NCI-H446 (cell line): ENCODE measurements around the gene TBX3.
"Not testable (repeated sequence)": the region's sequence is repeated elsewhere in the genome, so short reads cannot be mapped to it uniquely, and the experiment has no call there.

ENCODE experiments used
- DNase-seq, 2 experiments: peaks; one replicate each; lab custom pipeline; 2025; lab: John Stamatoyannopoulos, UW

The TBX3 gene

GRCh38 chr12:114684098-114684869 lies at the start of gene TBX3:
TSS of gene TBX3 (minus strand) at chr12:114684175. CDS start at chr12:114683200, 975 bp downstream.
- no peak for DNase-seq

DNA sequence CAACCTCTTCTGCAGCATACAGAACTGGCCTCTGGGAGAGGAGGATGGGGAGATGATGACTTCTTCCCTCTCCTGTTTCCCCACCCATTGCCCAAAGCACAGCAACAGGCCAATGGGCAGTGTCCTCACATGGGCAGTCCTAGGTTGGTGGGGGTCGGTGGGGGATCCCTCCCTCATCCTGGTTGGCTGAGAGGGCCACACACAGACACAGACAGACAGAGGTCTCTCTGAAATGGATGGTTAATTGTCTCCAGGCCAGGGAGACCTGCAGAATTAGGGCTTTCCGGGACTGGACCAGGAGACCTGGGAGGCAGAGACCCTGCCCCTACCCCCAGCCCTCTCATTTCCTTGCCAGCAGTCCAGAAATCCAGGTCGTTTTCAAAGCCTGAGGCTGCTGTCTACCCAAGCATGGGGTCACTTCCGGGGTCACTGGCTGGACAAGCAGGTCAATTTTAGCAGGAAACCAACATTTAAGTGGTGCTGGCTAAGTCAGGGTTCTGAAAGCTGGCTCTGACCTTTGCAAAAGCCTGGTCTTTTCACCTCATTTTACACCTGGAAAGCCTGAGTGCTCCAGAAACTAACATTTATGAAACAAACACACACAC lies 48.6 kb upstream of the TBX3 start:
- DNase-seq, result no peak

DNA sequence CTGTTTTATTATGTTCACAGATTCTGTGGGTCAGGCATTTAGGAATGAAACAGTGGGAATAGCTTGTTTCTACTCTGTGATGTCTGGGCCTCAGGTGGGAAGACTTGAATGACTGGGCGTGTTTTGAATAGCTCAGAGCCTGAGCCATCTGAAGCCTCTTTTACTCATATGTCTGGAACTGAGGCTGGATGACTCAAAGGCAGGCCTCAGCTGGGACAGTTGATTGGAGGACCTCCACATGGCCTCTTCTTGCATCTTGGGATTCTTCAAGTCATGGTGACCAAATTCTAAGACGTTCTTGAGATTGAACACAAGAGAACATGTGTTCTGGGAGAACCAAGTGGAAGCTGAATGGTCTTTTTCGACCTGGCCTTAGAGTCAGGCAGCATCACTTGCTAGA lies 45.8 kb upstream of the TBX3 start:
- no peak for DNase-seq

DNA sequence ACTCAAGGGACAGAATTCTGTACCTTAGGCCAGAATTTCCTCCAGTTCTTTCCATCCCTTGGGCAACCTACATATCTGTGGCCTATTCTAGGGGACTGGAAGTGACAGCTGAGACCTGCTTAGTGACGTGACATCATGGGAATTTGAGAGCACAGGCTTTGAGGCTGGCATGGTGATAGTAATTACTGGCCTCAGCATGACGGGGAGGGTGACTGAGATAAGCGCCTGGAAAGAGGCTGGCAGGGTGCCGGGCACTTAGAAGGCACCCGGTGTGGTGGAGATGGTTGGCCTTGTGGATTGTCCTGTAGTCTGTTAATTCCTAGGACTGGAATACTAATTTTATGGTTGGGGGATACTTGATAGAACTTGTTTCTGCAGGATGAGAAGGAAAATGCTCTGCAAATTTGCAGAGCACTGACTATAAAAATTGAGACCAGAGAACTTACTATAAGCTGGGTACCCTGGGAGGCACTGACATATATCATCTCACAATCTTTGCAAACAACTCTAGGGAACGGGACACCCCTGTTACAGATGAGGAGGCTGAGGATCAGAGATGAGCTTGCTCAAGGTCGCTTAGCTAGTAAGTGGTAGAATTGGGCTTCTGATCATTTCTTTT lies 42.2 kb upstream of the TBX3 start:
- no peak for DNase-seq

GRCh38 chr12:114722176-114722575 lies 38.2 kb upstream of the TBX3 start:
- DNase-seq, result not testable (repeated sequence)

DNA sequence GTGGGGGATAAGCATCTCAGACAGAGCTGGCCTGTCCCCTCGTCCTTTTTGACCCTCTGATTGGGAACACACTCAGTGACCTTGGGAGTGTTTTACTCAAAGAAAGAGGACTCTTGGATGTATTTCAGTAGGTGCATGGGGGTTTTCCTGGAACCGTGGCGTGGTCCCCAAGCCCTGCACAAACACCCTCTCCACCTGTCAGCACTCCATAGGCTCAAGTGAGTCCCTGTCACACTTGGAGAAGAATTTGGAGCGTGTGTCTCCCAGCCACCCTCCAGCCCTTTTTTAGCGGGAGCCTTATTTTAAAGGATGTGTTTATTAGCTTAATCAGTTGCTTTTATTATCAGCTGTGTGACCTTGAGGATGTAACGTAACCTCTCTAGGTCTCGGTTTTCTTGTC lies 37.3 kb upstream of the TBX3 start:
- DNase-seq, result no peak

DNA sequence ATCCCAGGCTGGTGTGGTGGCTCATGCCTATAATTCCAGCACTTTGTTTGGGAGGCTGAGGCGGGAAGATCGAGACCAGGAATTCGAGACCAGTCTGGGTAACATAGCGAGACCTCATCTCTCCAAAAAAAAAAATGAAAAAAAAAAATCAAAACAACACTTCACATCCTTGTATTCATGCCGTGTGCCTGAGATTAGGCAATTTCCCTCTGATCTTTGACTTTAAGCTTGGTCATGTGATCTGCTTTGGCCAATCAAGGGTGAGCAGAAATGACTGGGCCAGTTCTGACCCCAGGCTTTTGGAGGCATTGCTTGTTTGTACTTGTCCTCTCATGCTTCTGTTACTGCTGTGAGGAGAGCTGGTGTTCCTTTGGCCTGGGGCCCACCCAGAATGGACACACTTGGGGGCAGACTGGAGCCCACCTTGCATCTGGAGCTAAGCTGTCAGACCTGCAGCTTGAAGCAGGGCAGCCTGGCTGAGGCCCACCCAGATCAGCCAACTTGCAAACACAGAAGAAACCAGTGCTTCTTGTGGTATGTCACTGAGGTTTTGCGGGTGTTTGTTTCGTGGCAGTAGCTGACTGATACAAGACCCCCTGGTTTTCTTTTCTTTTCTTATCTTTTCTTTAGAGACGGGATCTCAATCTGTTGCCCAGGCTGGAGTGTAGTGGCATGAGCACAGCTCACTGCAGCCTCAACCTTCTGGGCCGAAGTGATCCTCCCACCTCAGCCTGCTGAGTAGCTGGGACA lies 29.7 kb upstream of the TBX3 start:
- no peak for DNase-seq

GRCh38 chr12:114711689-114712152 lies 27.7 kb upstream of the TBX3 start:
- DNase-seq, result no peak

DNA sequence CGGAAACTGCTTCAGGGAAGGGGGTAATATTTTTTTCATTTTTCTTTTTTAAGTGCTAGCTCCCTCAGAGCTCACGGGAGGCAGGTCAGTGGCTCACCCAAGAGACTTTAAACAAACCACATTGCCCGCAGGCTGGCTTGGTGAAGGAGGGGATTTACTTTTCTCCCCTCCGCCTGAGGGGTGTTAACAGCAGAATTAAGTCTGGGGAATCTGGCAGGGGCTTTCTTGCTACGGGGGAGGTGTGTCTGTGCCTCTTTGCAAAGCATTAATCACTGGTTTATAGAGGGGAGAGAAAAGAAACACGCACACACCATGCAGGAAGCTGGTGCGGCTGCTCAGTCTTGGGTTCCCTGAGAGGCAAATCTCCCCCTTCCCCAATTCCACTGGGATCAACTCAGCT lies 26.2 kb upstream of the TBX3 start:
- DNase-seq, result no peak

DNA sequence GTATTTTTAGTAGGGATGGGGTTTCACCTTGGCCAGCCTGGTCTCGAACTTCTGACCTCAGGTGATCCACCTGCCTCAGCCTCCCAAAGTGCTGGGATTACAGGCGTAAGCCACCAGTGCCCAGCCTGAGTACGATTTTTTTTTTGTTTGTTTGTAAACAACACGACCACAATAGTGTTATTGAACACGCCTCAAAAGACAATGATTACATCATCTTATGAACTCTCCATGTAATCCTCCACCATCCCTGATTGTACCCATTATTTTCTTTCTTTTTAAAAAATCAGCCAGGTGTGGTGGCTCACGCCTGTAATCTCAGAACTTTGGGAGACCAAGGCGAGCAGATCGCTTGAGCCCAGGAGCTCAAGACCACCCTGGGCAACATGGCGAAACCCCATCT lies 25.1 kb upstream of the TBX3 start:
- DNase-seq, result no peak

DNA sequence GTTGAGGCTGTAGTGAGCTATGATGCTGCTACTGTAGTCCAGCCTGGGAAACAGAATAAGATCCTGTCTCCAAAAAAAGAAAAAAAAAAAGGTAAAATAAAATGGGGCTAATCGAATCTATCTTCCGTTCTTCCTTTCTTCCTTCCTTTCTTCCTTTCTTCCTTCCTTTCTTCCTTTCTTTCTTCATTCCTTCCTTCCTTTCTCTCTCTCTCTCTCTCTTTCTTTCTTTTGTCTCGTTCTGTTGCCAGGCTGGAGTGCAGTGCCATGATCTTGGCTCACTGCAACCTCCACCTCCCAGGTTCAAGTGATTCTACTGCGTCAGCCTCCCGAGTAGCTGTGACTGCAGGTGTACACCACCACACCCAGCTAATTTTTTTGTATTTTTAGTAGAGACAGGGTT lies 24.6 kb upstream of the TBX3 start:
- not testable (repeated sequence) for DNase-seq

- no peak for DNase-seq
These were observed 20.1 kb upstream of the TBX3 start for GRCh38 chr12:114704096-114704495.

- no peak for DNase-seq
These were observed 19.1 kb upstream of the TBX3 start for GRCh38 chr12:114703060-114703493.

DNA sequence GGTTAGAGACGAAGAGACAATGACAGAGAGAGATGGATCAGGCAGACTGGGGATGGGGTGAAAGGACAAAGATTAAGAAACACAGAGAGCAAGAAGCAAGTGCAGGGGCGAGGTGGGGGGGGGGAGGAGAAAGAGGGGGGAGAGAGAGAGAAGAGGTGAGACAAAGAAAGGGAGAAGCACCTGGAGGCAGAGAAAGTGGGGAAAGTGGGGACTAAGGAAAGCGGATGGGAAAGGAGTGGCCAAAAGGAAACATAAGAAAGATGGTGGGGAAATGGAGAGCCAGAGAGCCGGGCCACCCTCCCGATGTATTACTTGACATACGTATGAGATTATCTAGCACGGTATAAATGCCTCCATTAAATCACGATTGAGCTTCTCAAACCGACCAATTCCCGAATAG lies 18.5 kb upstream of the TBX3 start:
- DNase-seq, result no peak

DNA sequence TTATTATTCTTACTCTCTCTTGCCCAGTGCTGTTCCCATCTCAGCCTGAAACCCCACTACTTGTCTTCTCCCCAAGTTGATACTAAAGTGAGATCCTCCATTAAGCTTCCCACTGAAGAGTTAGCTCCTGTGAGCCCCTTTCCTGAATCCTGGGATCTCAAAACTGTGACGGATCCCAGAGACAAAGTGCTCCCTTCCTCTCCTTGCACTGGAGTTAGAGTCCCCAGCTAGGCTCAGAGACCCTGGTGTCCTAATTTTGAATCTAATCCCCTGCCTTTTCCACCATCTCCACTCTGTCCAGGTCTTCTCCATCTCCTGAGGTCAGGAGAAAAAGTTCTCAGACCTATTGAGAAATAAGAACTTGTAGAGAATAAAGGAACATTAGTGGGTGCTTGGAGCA lies 17.6 kb upstream of the TBX3 start:
- DNase-seq, result no peak

DNA sequence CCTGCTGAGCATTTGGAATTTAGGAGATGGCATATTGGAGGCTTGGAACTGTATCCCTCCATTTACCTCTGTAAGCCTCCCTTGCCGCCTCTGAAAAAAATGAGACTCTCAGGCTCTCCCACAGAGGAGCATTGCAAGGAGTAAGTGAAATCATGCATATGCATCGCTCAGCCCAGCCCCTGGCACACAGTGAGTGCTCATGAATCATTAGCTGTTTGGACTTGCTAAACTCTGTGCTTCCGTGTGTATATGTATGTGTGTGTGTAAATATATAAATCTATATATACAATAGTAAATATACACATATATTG lies 17.1 kb upstream of the TBX3 start:
- no peak for DNase-seq

DNA sequence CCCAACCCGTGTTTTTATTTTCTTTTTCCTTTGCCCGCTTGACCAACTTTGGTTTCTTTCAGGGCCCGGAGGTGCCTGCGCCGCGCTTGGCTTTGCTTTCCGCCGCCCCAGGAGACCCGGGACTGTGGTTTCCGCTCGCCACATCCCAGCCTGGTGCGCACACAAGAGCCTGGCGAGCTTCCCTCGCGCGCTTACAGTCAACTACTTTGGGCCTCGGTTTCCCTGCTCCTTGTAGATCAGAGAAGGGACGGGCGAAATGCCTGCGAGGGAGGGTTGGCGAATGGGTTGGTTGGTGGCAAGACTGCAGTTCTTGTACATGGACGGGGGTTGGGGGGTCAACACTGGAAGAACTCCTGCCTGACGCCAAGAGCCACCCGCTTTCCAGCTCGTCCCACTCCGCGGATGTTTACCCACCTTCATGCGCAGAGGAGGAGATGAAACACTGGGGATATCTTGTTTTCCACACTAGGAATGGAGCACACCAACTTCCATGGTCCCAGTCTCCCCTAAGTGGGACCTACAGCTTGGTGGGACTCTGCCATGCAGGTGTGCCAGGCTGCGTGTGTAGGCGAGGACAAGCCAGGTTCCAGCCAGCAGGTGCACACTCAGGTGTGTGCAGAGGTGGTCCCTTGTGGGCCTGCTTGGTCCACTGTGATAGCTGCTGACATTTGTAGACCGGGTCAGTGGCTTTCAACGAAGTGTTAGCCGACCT lies 16.6 kb upstream of the TBX3 start:
- DNase-seq, result no peak

- DNase-seq, result no peak
These were observed 14.7 kb upstream of the TBX3 start for GRCh38 chr12:114698566-114699163.

GRCh38 chr12:114697741-114698565 lies 14.0 kb upstream of the TBX3 start:
- DNase-seq, result no peak

GRCh38 chr12:114697243-114697716 lies 13.3 kb upstream of the TBX3 start:
- DNase-seq, result no peak
